ENCODE measurements around the gene CEACAM20.
"Not testable (repeated sequence)": the region's sequence is repeated elsewhere in the genome, so short reads cannot be mapped to it uniquely, and the experiment has no call there.

CEACAM20 gene

DNA sequence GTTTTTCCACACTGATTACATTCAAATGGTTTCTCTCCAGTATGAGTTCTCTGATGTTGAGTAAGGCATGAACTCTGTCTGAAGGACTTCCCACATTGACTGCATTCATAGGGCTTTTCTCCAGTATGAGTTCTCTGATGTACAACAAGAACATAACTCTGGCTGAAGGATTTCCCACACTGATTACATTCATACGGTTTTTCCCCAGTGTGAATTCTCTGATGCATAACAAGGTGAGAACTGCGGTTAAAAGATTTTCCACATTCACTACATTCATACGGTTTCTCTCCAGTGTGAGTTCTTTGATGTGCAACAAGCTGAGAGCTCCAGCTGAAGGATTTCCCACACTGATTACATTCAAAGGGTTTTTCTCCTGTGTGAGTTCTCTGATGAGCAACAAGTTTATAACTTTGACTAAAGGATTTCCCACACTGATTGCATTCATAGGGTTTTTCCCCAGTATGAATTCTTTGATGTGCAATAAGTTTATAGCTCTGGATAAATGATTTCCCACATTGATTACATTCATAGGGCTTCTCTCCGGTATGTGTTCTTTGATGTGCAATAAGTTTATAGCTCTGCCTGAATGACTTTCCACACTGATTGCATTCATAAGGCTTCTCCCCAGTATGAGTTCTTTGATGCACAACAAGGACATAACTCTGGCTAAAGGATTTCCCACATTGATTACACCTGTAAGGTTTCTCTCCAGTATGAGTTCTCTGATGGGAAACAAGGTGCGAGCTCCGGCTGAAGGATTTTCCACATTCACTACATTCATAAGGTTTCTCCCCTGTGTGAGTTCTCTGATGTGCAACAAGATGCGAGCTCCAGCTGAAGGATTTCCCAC is 52.7 kb downstream of the CEACAM20 start:
- peaks cover 56% of the 10 kb centered on the region for H3K36me3 ChIP-seq (ENCODE audit: insufficient read depth, low read length)
- no peak for TF ChIP-seq EZH2phosphoT487 (IDR thresholded peaks at IDR 0.05; ENCODE audit: borderline replicate concordance)
- TF ChIP-seq, protein P1, sequence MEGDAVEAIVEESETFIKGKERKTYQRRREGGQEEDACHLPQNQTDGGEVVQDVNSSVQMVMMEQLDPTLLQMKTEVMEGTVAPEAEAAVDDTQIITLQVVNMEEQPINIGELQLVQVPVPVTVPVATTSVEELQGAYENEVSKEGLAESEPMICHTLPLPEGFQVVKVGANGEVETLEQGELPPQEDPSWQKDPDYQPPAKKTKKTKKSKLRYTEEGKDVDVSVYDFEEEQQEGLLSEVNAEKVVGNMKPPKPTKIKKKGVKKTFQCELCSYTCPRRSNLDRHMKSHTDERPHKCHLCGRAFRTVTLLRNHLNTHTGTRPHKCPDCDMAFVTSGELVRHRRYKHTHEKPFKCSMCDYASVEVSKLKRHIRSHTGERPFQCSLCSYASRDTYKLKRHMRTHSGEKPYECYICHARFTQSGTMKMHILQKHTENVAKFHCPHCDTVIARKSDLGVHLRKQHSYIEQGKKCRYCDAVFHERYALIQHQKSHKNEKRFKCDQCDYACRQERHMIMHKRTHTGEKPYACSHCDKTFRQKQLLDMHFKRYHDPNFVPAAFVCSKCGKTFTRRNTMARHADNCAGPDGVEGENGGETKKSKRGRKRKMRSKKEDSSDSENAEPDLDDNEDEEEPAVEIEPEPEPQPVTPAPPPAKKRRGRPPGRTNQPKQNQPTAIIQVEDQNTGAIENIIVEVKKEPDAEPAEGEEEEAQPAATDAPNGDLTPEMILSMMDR (conservative IDR thresholded peaks at IDR 0.05; ENCODE audit: low read length), result no peak

GRCh38 chr19:44468730-44469129 is 60.7 kb downstream of the CEACAM20 start:
- H3K79me2 ChIP-seq (ENCODE audit: insufficient read depth, low read length); H3K4me1 ChIP-seq (ENCODE audit: insufficient read depth, low read length, poor library complexity, severe bottlenecking); H3K9ac ChIP-seq (ENCODE audit: low read depth, low read length, poor library complexity, severe bottlenecking); H3F3A ChIP-seq (ENCODE audit: low read depth); H3K4me3 ChIP-seq (ENCODE audit: low read length, poor library complexity, severe bottlenecking); H3K9me2 ChIP-seq (replicated peaks; ENCODE audit: low read depth, low read length); H3K4me2 ChIP-seq (ENCODE audit: low read depth, low read length, poor library complexity, severe bottlenecking); H2AFZ ChIP-seq (ENCODE audit: low read length); H4K20me1 ChIP-seq (ENCODE audit: insufficient read depth, low read length, poor library complexity, severe bottlenecking); H3K27me3 ChIP-seq (ENCODE audit: insufficient read depth, low read length, poor library complexity, severe bottlenecking); H3K36me3 ChIP-seq (ENCODE audit: insufficient read depth, low read length): not testable (repeated sequence)
- H3K9me3 ChIP-seq (ENCODE audit: insufficient read depth, low read depth, low read length), result peaks cover 22% of the 10 kb centered on the region; the same call in 1 of the 2 replicates

More for the DNA sequence above, 52.7 kb downstream of the CEACAM20 start:
- no peaks in the 10 kb centered on the region for H4K20me1 ChIP-seq (ENCODE audit: insufficient read depth, low read length, poor library complexity, severe bottlenecking)
- H3K9me3 ChIP-seq (ENCODE audit: insufficient read depth, low read depth, low read length), result peaks cover 84% of the 10 kb centered on the region
- no peak overlapping the region for H3K4me2 ChIP-seq (ENCODE audit: low read depth, low read length, poor library complexity, severe bottlenecking)
- H3K9me2 ChIP-seq (replicated peaks; ENCODE audit: low read depth, low read length), result no peaks in the 10 kb centered on the region
- no peak overlapping the region for H3K9ac ChIP-seq (ENCODE audit: low read depth, low read length, poor library complexity, severe bottlenecking)
- no peak overlapping the region for H2AFZ ChIP-seq (ENCODE audit: low read length)
- H3K79me2 ChIP-seq (ENCODE audit: insufficient read depth, low read length), result no peaks in the 10 kb centered on the region
- H3K27me3 ChIP-seq (ENCODE audit: insufficient read depth, low read length, poor library complexity, severe bottlenecking), result peaks cover 11% of the 10 kb centered on the region
- H3K4me3 ChIP-seq (ENCODE audit: low read length, poor library complexity, severe bottlenecking), result no peak overlapping the region
- no peaks in the 10 kb centered on the region for H3K4me1 ChIP-seq (ENCODE audit: insufficient read depth, low read length, poor library complexity, severe bottlenecking)
- peaks cover 13% of the 10 kb centered on the region for H3F3A ChIP-seq (ENCODE audit: low read depth)

DNA sequence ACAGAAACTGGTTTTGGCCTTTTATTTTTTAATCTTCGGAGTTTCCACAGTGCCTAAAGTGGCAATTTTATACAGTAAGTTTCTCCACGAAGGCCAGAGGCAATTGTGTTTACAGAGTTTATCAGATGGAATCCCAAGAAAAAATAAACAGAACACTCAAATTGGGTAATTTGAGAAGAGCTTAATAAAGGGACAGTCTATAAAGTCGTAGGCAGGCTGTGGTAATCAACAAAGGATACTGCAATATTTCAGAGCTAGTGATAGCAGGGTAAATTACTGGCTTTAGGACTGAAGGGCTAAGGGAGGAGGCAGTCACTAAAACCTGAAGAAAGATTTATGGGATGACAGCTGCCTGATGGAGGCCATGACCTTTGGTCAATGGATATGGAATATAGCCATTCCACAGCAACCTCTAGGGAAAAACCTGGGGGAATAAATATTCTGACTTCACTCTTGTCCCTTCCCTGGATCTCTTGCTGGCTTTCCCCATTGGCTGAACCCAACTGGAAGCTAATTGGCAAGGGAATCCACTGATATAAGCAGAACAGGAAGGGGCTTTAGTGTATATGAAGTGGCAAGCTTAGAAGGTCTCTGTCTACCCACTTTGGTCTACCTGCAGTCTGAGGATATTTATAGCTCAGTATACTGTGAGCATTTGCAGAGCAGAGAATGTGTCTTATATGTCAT is 66.7 kb downstream of the CEACAM20 start:
- H2AFZ ChIP-seq (ENCODE audit: low read length); H4K20me1 ChIP-seq (ENCODE audit: insufficient read depth, low read length, poor library complexity, severe bottlenecking); H3K4me3 ChIP-seq (ENCODE audit: low read length, poor library complexity, severe bottlenecking); H3K27me3 ChIP-seq (ENCODE audit: insufficient read depth, low read length, poor library complexity, severe bottlenecking); H3K9me3 ChIP-seq (ENCODE audit: insufficient read depth, low read depth, low read length); H3K4me1 ChIP-seq (ENCODE audit: insufficient read depth, low read length, poor library complexity, severe bottlenecking); H3K4me2 ChIP-seq (ENCODE audit: low read depth, low read length, poor library complexity, severe bottlenecking); H3F3A ChIP-seq (ENCODE audit: low read depth); H3K9me2 ChIP-seq (replicated peaks; ENCODE audit: low read depth, low read length); H3K79me2 ChIP-seq (ENCODE audit: insufficient read depth, low read length); H3K36me3 ChIP-seq (ENCODE audit: insufficient read depth, low read length); H3K9ac ChIP-seq (ENCODE audit: low read depth, low read length, poor library complexity, severe bottlenecking): not testable (repeated sequence)
